Measurements from ENCODE around the gene ITGA5.

ITGA5 gene

DNA sequence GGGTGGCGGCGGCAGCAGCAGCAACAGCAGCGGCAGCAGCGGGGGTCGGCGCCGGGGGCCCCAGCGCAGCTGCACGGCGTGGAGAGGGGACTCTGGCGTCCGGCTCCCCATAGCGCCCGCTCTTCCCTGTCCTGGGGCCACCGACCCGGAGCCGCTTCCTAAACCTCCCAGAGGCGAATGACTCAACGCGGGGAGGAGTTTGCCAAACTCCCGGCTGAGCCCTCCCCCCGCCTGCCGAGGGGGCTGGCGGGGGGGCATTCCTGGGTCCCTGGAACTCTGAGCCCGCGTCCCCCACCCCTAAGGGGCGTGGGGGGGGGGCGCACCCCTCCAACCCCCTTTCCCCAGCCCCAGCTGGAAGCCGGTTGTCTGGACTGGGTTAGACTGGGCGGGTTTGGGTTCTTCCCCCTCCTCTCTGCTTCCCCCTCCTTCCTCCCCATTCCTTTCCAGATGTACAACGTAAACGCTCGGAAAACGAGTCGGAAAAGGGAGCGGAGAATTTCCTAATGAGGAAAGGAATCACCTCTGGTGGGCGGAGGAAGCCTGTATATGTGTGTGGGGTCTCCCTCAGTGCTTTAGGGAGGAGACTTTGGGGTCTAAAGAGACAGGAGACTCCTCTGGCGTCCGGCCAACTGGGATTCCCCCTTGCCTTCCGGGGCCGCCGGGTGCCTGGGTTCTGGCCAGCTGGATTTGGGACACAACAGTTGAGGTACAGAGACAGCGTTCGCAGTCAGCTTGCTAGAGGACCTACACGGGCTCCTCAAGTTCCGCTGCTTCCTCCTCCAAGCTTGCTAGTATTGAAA is at the start of gene ITGA5:
ITGA5 (minus strand) TSS at position 179 of the 800 bp plus-strand sequence; CDS start at position 111, 68 bp downstream.
- no peak for DNase-seq (ENCODE audit: low spot score)

DNA sequence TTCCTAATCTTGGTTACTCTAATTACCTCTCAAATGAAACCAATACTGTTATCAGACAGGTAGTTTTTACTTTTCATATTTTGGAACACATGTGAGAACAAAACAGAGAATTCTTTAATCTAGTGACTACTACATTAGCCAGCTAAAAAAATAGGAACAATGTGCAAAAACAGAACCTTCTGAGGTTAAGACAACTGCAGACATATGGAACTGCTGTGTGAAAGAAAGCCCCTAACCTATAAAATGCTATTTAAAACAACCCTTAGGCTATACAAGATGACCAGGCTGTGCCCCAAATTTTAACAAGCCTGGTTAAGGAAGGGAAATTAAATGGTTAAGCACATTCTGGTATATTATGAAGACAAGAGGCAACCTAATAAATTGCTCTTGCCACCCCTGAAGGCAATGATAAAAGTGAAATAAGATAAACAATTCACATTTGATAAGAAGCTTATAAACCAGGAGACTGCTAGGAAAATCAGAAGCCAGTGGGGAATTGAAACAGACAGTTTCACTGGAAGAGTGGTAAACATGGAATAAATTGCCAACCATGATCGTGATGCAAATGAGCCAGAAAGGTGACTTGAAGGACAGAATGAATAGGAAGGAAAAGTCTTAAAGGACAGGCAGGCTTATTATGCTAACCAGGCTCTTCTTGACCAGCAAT is 46.9 kb upstream of the ITGA5 start:
- DNase-seq (ENCODE audit: low spot score) = no peak

DNA sequence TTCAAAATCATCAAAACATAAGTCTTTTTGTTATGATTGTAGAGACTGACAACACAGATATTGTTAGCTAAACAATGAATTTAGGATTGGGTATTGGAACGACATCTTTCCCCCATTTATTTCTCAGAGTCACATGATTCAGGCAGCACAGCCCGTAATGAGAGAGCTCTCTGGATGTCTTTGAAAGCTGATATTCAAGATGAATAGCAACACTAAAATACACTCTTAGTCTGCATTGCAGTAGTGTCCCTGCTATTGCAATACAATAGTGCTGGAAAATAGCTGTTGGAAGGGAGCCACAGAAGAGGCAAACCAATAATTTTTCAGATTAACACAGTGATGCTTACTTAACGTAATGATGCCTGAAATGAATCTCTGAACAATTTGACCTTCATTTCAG is 44.4 kb upstream of the ITGA5 start:
- DNase-seq (ENCODE audit: low spot score) = no peak

DNA sequence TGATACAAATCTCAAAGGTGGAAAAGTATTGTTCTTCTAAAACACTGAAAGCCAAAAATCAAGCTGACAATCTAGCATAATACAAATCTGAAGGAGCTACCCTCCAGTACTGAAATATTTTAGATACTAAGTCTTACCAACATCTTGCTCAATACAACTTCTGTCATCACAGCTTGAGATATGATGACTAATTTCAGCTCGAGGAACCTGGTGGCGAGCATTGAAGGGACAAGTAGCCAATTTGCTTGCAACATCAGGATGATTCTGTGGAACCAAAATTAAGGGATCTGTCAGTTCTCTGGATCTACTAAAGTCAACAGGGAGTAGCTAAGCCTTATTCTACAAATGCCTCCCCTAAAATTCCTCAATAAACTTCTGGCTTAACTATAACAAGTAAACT is 44.0 kb upstream of the ITGA5 start:
- no peak for DNase-seq (ENCODE audit: low spot score)

DNA sequence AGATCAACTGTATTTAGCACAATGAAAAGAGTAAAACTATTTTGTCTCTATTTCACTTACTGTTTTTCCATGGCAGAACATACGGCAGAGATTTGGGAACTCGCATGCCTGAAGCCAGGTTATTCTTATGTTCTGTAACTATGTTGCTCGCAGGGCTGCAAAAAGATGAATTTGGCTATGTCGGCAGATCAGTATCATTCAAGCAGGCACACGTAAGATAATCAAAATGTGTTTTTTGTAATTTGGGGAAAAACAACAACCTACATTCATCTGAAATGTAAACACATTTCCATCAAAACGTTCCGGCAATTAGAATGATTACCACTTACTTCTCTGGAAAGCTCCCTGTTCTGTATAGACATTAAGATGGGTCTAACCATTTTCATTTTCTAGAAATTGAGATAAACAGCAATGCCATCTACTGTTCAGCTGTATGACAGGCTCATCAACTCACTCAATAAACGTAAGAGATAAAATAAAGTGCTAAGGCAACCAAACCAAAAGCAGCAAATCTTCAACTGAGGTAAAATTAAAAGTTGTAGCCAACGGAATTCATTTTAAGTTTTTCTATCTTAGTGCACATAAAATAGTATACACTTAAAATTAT is 41.4 kb upstream of the ITGA5 start:
- no peak for DNase-seq (ENCODE audit: low spot score)

DNA sequence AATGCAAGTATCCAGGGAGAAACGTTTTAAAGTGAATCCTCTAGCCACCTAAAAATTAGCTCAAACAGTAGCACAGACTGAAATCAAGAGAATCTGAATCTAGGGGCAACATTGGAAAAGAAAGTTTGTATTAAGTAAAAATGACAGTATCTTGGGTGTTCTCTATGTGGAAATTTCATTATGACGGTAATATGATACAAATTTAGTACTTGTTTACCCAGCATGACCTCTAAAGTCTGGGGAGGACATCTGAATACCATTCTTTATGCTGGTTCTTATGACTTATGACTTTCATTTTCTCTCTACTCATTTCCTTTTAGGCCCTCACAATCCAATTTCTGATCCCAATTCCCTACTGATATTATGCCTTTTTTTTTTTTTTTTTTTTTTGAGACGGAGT is 40.3 kb upstream of the ITGA5 start:
- no peak for DNase-seq (ENCODE audit: low spot score)

DNA sequence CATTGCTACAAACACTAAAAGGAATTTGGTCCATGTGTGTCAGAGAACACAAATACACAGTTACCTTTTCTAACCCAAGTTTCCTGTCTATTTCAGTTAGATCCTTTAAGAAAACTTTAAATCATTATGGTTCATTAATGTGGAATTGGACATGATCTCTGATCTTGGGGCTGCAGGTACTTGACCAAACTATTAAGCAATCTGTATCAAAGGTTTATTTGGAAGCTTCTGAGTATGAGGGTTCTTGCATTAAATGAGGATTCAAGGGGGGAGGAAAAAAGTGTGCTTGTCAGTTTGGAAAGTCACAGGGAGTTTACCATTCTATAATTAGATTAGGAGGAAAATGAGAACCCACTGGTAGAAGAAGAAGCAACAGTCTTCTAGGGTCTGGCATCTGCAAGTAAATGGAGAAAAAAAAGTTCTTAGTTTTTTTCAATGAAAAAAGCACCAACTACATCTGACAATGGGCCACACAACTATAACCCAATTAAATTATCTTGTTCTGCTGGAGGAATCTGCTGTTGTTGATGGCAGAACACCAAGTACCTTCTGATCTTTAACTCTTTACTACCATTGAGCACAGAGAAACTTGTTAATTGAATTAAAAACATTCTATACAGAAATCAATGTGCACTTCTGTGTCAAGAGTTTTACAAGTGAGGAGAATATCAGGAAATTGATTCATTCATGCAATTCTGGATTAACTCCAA is 36.8 kb upstream of the ITGA5 start:
- no peak for DNase-seq (ENCODE audit: low spot score)

DNA sequence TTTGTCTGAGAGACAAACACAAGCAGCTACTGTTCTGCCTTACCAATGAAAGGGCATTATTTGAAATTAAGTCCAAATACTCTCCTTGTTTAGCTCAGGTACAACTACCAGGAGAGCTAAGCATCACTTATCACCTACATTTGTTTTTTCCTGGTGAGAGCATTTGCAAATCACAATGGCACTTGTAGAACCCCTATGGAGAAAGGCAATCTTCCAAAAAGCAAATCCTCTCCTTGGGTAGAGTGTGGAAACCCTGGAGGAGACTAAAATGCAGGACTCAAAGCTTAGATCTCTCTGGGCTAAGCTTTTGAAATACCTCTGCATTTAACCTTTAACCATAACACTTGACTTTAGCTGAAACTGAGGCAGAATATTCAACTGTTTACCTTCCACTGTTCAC is 33.6 kb upstream of the ITGA5 start:
- DNase-seq (ENCODE audit: low spot score) = no peak

DNA sequence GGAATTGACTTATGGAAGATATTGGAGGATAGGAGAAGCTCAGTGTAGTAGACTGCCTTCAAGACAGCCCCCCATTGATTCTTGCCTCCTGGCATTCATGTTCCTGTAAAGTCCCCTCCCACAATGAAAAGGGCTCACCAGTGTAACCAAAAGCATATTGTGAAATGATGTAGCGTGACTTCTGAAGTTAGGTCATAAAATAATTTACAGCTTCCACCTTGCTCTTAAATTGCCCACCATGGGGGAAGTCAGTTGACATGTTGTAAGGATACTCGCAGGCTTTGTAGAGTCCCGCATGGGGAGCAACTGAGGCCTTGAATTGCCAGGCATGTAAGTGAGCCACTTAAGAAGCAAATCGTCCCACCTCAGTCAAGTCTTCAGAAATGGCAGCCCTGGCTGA is 29.3 kb upstream of the ITGA5 start:
- DNase-seq (ENCODE audit: low spot score) = no peak

DNA sequence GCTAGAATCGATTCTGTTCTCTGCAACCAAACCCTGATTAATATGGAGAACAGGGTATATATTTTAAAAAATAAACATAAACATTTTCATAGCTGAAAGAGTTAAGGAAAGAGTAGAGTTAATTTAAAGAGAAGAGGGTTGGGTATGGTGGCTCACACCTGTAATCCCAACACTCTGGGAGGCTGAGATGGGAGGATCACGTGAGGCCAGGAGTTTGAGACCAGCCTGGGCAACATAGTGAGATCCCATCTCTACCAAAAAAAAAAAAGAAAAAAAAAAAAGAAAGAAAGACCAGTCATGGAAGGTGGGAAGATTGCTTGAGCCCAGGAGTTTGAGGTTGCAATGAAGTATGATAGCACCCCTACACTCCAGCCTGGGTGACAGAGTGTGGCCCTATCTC is 28.9 kb upstream of the ITGA5 start:
- DNase-seq (ENCODE audit: low spot score) = no peak

DNA sequence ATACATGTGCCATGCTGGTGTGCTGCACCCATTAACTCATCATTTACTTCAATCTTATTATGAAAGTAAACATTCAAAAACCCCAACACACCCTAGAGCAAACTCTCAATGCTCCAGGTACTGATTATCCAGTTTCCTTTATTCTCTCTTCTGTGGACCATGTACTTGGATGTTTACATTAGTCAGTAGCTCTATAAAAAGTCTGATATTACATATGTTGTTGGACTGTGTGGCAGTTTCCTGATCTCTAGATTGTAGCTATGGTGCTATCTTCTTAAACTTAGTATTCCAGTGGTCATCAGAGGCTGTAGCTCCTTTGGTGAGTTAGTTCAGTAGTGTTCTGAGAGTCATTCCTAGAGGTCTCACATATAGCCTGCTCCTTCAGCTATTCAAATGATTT is 25.1 kb upstream of the ITGA5 start:
- DNase-seq (ENCODE audit: low spot score) = no peak

DNA sequence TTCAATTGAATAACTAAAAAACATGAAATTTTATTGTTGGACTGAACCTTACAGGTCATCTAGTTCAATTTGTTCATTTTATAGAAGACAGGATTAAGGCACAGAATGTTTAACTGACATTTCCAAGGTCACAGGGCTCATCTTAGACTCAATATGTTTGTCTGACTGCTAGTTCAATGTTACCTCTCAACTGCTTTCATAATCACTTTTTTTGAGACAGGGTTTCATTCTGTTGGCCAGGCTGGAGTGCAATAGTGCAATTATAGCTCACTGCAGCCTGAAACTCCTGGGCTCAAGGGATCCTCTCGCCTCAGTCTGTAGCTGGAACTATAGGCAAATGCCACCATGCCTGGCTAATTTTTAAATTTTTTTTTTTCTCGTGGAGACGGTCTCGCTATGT is 24.4 kb upstream of the ITGA5 start:
- no peak for DNase-seq (ENCODE audit: low spot score)

DNA sequence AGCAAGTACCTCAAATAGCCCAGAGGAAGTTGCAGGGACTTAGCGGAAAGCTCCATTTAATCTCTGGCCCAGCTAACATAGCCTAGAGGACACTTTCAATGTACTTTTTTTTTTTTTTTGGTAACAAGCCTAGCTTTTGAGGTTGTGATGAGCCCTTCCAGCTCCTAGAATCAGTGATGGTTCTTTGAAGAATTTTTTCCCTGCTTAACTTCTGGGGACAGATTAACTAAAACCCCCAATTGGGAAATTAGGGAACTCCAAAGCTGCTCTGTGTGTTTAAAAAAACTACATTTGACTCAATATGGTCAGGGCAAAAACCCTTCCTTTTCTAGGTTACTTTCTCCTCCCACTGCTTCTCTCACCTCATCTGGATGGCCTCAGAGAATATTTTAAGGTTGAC is 23.9 kb upstream of the ITGA5 start:
- no peak for DNase-seq (ENCODE audit: low spot score)

DNA sequence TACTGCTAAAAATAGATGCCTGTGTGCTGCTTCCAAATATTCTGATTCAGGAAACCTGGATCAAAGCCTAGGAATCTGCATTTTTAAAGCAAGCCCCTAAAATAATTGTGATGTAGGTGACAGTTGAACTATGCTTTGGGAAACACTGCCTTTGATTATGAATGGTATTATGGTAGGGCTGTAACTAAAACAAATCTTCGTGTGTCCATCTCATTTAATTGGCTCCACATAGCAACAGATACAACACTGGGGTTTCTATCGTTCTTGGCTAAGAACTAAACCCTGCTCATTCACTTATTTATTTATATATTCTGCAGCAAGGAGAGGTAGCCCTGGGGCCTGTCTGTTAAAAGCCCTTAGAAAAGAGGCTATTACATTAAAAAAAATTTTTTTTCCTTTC is 23.0 kb upstream of the ITGA5 start:
- no peak for DNase-seq (ENCODE audit: low spot score)

DNA sequence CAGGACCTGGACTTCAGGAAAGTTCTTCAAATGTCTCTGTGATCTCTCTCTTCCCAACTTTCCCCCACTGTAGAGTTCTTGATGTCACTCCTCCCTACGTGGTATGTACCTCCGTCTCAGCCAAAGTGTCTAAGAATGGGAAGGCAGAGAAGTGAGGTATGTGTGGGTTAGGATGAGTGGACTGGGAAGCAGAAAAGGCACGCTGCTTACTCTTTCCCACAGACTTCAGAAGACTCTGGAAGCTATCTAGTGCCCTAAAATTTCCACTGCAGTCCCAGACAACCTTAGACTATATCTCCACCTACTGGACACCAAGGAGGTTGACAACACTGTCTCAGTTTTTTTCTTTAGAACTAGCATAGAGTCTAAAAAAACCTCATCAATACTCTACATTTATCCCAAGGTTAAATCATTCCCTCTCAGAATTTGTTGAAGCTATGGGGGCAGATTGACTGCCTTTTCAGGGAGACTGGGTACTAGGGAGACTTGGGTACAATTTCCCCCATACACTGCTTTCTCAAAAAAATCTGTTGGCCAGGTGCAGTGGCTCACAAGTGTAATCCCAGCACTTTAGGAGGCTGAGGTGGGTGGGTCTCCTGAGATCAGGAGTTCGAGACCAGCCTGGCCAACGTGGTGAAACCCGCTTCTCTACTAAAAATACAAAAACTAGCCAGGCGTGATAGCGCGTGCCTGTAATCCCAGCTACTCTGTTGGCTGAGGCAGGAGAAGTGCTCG is 20.6 kb upstream of the ITGA5 start:
- DNase-seq (ENCODE audit: low spot score) = peak; percentile 79

DNA sequence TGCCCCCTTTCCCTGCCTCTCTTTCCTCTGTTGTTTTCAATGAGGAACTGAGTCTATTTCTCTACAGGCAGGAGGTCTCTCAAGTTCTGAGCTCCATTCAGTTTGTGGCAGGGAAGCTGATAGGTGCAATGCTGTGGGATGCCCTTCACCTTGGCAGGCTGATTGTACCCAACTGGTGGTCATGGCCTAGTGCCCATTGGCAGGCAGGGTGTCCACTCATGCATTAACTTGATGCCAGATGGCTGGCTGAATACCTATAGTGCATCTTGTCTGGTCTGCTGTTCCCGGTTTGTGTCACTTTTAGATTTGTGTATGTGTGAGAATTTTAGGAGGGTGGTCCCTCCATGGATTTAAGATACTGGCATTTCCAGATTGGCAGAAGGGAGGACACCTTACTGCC is 20.0 kb upstream of the ITGA5 start:
- no peak for DNase-seq (ENCODE audit: low spot score)

DNA sequence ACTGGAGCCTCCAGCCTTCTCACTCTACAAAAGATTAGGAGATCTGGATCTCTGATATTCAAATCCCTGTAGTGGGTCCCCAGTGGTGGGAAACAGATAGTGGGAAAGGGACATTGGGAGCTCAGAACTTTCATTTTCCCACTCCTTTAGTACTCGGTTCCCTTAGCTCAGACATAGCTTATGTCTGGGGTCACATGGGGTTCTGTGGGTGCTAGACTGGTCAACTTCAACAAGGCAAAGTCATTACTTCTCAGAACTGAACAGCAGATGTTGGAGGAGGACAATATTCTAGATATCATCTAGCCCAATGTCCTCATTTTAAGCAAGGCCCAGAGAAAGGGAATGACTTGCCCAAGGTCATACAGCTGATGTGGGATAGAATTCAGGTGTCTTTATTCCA is 19.5 kb upstream of the ITGA5 start:
- DNase-seq (ENCODE audit: low spot score) = no peak

DNA sequence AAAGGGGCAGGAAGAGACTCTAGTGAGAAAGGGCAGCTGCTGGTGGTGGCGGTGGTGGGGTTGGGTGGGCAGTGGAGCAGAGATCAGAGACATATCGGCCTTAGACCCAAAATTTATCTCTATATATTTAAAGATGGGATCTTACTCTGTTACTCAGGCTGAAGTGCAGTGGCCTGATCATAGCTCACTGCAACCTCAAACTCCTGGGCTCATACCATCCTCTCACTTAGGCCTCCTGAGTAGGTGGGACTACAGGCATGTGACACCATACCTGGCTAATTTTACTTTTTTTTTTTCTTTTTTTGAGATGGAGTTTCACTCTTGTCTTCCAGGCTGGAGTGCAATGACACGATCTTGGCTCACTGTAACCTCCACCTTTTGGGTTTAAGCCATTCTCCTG is 18.6 kb upstream of the ITGA5 start:
- no peak for DNase-seq (ENCODE audit: low spot score)

DNA sequence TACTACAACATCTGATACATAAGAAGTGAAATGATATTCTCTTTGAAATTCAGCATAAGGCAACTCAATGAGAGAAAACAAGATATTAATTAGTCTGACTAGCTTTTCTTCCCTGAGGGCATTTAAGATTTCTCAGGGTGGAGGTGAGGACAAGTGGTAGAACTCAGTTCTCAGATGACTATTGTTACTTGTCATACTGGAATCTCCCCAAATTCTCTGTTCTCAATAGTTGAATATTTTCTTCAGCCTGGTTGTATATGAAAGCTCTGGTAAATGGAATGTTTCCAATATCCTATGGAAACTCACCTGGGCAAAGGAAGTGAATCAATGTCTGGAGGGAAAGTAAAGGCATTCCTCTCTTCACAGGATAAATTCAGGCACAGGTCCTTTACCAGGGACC is 18.2 kb upstream of the ITGA5 start:
- no peak for DNase-seq (ENCODE audit: low spot score)

DNA sequence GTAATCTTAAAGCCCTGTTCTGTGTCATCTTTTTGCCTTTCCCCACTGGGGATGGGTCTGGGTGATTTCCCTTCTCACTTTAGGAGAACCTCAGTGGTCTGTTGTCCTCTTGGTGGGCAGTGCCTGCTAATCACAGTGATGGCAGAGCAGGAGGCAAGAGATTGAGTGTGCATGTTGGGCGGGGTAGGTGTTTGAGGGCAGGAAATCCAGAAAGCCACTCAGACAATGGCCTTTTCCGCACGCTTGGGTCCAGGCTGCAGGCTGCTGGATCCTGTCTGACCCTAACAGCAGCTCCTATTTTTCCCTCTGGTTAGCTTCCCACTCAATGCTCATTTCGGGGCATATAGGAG is 13.7 kb upstream of the ITGA5 start:
- DNase-seq (ENCODE audit: low spot score) = peak; percentile 85

DNA sequence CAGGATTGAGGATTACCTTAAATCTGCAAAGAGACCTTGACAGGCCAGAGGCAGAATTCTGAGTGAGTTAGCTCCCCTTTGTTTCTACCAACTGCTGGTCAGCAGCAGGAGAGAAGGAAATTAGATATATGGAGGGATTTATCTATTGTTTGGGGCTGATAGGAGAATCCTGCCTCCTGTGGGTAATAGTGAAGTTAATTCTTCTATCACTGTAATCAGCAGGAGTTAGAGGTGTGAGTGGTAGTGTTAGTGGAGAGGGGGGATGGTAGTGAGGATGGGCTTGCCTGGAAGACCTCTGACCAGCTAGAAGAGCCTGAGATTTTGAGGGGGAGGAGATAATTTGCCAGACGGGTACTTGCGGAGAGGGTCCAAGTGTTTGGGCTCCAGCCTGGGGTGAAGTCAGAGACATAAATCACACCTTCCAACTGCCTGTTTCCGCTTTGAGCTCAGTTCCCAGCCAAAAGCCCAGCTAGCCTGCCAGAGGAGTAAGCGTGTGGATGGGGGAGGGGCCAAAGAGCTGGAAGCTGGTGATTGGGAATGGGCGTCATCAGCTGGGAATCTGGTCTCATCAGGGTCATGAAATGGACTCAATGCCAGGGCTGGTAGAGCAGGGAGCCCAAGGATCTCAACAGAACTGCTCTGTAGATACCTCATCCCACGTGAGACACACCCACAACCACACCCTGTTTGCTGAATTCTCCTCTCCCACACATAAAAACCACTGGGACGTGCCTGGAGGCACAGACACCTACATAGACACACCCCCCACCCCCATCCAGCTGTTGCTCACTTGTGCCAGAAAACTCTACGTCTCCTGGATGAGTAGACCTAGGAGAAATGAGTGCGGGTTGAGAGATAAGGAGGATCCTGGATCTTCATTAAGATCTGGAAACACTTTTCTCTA is 13.1 kb upstream of the ITGA5 start:
- DNase-seq (ENCODE audit: low spot score) = peak; percentile 99

Measured in kidney capillary endothelial cell (primary cell).